Mucosa of descending colon (tissue), 3 donors: ENCODE data around the gene CDKL2. TPM values are rescaled to one million over a fixed set of nuclear protein-coding genes. Genes with fewer than 3 reads are reported as not detected.
"Not testable (repeated sequence)": the region's sequence is repeated elsewhere in the genome, so short reads cannot be mapped to it uniquely, and the experiment has no call there.

ENCODE experiments used
- ATAC-seq: fragments of 200-7000 bp; cut with Tn5 transposase; one replicate; pipeline ENCODE4 v1.9.1; 2020; ENCODE audit warnings: mild to moderate bottlenecking, moderate library complexity
- DNase-seq, 3 donors: peaks; one replicate each; pipeline ENCODE4 v3.0.0-alpha.2; 2020
- H3K36me3 ChIP-seq: fragments of 200-600 bp; one replicate; pipeline ENCODE4 v1.8.0; 2021; ENCODE audit warnings: low read depth, mild to moderate bottlenecking
- H3K4me1 ChIP-seq: fragments of 200-600 bp; one replicate; pipeline ENCODE4 v1.8.0; 2021; ENCODE audit warnings: low read depth, mild to moderate bottlenecking
- H3K4me3 ChIP-seq: fragments of 200-600 bp; one replicate; pipeline ENCODE4 v1.8.0; 2021; ENCODE audit warnings: mild to moderate bottlenecking
- H3K9me3 ChIP-seq: fragments of 200-600 bp; one replicate; pipeline ENCODE4 v1.8.0; 2021; ENCODE audit warnings: mild to moderate bottlenecking
- CTCF ChIP-seq: fragments of 200-600 bp; IDR thresholded peaks from one replicate; pipeline ENCODE4 v1.8.0; 2022; ENCODE audit warnings: antibody characterized with exemption, mild to moderate bottlenecking
- intact Hi-C, 2 donors: fragments of 100-400 bp; cut with DNase I in 1 of 2; cut with micrococcal nuclease in 1 of 2; formaldehyde crosslinking; loops; one replicate each; pipeline versions ENCODE4 v1.11.0 to v1.11.1; 2022; cut with DNase I, micrococcal nuclease
- total RNA-seq, 3 donors: library from RNA; stranded (reverse); fragmentation: NEBNext Ultra II Directional in 2 of 3; extraction: Animal tissue kit (Norgen Biotek cat#: 25700) in 2 of 3; gene quantifications; one replicate each; pipeline versions ENCODE4 v1.2.1 to v1.2.4, GENCODE V29; 2021 to 2023
- donor health status: DM: no; HTN: no; CAD: no; lungs with moderate emphysema.
- donor health status: DM: no; HTN: no; CAD: no.
- donor health status: DM: no; HTN: yes; CAD: no.

Gene CDKL2
- total RNA-seq, 3 donors from 2014 or later: 1.6 to 3.5 (median 2.3) TPM

GRCh38 chr4:75666299-75666698 lies 36.0 kb upstream of the CDKL2 start:
- intact Hi-C loops: no loop called here
- no peaks in the 10 kb centered on the region for H3K36me3 ChIP-seq
- ATAC-seq (no peak), DNase-seq (no peak)
- no peak for TF ChIP-seq CTCF
- H3K4me1 ChIP-seq: peaks cover 22% of the 10 kb centered on the region
- H3K9me3 ChIP-seq: no peaks in the 10 kb centered on the region
- no peak overlapping the region for H3K4me3 ChIP-seq

- ATAC-seq, H3K36me3 ChIP-seq: not testable (repeated sequence)
- H3K4me1 ChIP-seq: peaks cover 11% of the 10 kb centered on the region
Measured at GRCh38 chr4:75664604-75665003, 34.3 kb upstream of the CDKL2 start.

DNA sequence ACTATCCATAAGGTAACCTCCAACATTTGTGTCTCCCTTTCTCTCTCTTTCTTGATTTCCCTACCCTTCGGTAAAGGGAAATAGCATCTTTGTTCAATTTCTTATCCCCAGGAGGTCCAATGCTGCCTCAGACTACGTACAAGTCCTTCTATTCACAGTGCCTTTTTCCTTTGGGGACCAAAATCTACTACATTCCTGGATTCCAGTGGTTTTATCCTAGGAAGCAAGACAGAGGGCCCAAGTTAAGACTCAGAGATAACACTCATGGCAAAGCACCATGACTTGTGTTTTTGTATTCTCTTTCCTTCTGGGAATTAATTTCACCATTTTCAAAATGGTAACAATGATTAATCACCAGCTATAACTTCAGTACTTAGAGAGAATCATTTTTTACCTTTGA lies 32.3 kb upstream of the CDKL2 start:
- no peak for TF ChIP-seq CTCF
- H3K36me3 ChIP-seq: no peaks in the 10 kb centered on the region
- peaks cover 8% of the 10 kb centered on the region for H3K4me1 ChIP-seq
- DNase-seq (no peak), ATAC-seq (no peak)
- no peak overlapping the region for H3K4me3 ChIP-seq
- H3K9me3 ChIP-seq: no peaks in the 10 kb centered on the region
- intact Hi-C loops: no loop called here

More at GRCh38 chr4:75664604-75665003, 34.3 kb upstream of the CDKL2 start:
- H3K4me3 ChIP-seq, DNase-seq, intact Hi-C loops, H3K9me3 ChIP-seq: not testable (repeated sequence)

- Histone ChIP-seq H3K4me1 (peaks cover 7% of the 10 kb centered on the region), H3K36me3 (no peaks in the 10 kb centered on the region), H3K9me3 (no peaks in the 10 kb centered on the region), H3K4me3 (no peak overlapping the region)
- ATAC-seq (no peak), DNase-seq (no peak)
- no peak for TF ChIP-seq CTCF
- intact Hi-C loops: no loop called here
Measured at GRCh38 chr4:75660491-75660890, 30.2 kb upstream of the CDKL2 start.

GRCh38 chr4:75659512-75660031 lies 29.2 kb upstream of the CDKL2 start:
- DNase-seq (no peak), ATAC-seq (no peak)
- no peak for TF ChIP-seq CTCF
- H3K4me3 ChIP-seq: no peak overlapping the region
- intact Hi-C loops: no loop called here
- no peaks in the 10 kb centered on the region for H3K9me3 ChIP-seq
- no peaks in the 10 kb centered on the region for H3K36me3 ChIP-seq
- H3K4me1 ChIP-seq: no peaks in the 10 kb centered on the region

DNA sequence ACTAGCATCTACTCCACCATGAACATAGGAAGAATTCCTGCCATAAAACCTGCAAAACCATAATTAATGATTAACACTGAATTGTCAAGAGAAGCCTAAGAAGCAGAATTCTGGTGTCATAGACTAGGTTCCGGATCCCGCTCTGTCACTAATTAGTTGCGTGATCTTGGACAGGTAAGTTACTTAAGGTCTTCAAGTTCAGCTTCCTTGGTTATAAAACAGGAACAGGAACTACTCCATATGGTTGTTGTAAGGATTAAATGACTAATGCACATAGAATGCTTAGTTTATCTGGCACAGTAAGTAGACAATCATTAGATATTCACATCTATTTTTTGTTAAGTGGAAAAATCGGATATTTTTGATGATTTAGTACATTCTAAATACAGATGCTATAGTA lies 28.5 kb upstream of the CDKL2 start:
- peak; percentile 84 for ATAC-seq
- no peak for TF ChIP-seq CTCF
- Histone ChIP-seq H3K4me1 (no peaks in the 10 kb centered on the region), H3K36me3 (no peaks in the 10 kb centered on the region), H3K4me3 (no peak overlapping the region), H3K9me3 (no peaks in the 10 kb centered on the region)
- intact Hi-C loops: no loop called here
- DNase-seq: no peak
